C1 segment of cervical spinal cord (tissue), 14 donors: Measurements from ENCODE around the gene TBX5.

Experiments used
- DNase-seq, 14 donors: peaks; one replicate each; lab custom pipeline; 2025; lab: John Stamatoyannopoulos, UW

The TBX5 gene

DNA sequence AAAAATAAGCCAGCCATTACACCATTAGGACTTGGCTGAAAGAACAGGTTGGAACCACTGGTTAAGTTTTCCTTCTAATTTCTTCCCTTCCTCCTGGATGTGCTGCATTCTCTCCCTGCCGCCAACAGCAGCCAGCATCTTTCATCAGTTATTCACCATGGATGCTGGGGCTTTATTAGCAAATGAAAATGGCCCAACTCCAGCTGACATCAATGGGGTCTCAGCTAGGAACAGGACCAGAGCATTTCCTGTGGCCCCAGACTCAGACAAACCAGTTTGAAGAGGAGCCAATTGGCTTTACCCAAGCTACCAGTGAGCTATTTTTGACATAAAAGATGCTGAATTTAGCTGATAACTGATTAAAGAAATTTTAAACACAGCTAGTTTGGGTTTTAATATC, 26.0 kb upstream of the TBX5 start:
- DNase-seq, result no peak

DNA sequence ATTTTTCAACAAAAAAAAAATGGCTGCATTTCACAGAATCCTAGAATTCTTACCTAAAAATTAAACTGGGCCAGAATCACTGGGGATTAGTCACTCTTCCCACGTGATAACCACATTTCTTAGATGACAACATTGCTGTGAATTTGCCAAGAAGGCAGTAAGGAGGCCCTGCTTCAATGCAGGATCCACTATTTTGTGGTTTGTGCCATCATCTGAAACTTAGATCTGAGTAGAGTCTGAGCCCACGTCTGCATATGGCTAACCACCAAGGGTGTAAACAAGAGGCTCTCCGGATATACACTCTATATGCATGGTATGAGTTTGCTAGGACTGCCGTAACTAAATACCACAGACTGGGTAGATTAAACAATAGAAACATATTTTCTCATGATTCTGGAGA, 24.4 kb upstream of the TBX5 start:
- no peak for DNase-seq

DNA sequence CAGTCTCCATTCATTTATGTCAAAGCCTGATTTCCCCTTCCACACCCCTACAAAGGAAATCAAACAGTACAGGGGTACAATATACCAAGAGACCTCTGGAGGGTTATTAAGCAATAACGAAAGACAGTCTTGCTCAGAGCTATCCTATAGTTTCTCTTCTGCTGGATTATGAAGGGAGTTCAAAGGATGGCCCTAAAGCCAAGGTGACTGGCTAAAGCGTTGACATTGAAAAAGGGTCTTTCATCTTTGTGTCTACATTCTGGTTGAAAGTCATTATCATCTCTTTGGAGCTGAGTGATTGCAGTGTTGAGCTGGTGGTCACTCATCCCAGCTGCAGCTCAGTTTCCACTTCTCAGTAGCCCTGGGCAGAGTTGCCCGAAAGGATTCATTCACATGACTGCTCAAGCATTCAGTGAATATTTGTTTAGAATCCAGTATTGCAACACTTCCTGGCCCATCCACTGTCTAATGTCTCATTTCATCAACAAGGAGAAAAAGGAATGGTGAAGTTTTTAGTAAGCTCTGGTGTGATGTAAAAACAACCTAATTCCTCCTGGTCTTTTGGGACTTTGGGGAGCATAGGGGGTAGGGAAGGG, 19.2 kb upstream of the TBX5 start:
- DNase-seq, result no peak

DNA sequence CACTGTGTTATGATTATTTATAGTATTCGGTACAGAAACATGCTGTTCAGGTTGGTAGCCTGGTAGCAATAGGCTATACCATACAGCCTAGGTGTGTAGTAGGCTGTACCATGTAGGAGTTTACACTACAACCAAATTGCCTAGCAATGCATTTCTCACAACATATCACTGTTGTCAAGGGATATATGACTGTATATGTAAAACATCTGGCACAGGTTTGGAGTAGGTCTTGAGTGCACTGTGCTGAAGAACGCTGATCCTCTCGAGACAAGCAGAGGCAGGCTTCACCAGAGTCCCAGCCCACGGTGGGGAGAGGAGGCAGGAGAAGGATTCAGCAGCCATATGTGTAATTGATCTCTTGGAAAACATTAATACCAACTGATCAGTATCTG, 15.0 kb upstream of the TBX5 start:
- DNase-seq, result no peak

DNA sequence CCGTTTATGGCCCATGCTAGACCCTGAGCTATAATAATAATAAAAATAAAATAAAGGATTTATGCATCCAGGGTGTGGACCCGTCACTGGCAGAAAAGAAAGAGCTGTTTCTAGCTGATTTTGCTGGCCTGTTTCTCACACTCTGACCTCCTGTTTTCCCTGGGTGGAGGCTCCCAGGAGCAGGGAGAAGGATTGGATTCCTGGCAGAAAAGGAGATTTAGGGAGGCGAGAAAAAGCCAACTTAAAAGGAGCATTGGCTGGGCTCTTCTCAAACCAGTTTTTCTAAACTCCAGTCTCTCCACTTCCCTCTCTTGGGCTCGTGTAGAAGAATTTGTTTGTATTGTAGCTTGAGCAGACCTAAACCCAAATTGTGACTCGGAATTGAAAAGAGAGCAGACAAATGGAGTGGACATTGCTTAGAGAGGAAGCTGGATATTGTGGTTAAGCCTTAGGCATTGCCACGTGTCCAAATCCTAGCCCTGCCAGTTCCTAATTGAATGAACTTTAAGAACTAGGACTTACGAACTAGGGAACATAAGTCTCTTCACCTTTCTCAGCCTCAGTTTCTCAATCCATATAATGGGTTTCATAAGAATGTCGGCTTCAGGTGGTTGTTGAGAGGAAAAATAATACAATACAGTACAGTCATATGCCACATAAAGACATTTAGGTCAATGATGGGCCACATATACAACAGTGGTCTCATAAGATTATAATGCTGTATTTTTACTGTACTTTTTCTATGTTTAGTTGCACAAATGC, 14.4 kb upstream of the TBX5 start:
- no peak for DNase-seq

DNA sequence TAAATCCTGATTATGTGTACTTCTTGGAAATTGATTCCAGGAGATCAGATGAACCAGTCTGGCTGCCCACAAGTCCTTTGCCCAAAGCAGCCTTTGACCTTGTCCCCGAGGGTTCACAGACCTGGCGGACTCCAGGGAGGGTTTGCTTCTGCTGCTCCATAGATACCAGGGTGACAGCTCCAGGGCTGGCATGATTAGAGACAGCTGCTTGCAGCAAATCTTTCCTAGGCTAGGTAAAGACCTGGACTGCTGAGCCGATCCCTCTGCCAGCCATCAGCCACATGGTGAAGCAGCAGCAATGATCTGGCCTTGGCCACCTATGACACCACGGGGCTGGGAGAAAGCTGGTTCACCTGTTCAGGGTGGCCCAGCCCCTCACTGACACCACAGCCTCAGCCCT, 10.1 kb upstream of the TBX5 start:
- DNase-seq, result no peak

DNA sequence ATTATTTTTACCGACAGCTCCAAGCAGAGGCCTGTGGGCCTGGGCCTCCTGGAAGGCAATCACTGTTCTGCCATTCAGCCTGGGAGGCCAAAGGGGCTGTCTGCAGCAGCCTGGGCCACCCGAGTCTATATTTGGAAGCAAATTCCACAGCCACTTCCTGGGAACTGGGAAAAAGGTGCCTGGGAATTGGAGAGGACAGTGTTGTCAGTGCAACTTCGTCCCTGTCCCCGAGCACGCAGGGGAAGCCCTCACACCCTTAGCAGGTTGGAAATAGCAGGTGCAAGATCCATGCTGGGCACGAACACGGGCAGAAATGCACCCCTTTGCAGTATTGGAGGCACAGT, 9.6 kb upstream of the TBX5 start:
- DNase-seq, result no peak

DNA sequence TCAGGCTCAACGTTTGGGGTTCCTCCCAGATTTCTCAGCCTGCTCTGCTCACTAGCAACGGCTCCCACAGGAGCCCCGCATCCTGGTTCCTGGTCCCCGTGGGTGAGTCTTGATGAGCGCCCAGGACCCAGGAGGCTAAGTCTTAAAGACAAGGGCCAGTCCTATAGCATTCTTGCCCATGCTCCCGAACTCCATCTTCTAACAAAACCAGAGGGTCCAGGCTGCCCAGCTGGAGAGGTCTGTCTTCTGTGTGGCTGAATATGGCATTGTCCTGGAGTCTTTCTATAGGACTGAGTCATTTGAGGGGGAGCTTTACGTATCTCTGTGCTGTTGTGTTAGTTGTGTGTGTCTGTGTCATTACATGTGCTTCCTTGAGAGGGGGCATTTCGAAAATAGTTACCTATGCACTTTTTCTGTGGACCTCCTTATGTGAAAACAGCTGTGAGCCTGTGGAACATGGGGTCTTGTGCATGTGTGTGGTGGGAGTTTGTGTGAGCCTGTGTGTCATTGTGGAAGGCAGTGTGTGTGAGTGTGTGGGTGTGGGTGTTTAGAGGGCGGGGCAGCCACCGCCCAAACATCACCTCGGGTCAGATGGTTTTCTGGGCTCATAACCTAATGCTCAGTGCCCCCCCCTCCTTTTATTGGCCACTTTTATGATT, 9.1 kb upstream of the TBX5 start:
- DNase-seq, result no peak

DNA sequence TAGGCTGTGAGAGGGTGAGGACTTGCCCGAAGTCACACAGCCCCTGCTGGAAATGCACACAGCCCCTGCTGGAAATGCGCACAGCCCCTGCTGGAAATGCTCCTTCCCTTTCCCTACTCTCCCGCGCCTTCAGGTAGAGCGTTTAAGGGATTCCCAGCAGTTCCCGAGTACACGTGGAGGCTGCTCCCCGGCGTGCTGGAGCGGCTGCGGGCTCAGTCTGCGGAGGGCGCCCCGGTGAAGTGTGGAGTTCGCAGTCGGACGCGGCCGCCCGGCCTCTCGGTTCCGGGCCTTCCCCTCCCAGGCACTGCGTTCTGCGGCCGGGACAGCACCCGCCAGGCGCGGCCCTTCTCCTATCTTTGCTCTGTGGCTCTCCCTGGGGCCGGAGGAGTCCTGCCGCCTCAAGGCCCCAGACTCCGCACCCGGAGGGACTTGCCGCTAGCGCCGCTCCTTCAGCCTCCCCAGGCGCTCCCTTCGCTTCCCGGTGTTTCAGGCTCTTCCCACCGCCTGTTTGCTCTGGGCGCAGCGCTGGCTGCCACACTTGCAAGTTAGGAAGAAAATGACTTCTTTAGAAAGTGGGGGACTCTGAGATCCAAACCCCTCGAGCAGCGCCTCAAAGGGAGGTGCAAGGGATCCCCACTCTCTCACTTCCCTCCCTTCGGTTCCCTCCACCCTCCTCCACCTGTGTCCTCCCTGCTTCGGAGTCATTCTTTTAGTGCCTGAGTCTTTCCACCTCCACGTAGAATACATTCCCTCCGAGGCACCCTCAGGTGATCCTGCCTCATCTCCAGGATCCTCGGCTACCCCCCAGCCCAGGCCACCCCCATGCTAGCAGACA, 8.3 kb upstream of the TBX5 start:
- DNase-seq, result no peak

DNA sequence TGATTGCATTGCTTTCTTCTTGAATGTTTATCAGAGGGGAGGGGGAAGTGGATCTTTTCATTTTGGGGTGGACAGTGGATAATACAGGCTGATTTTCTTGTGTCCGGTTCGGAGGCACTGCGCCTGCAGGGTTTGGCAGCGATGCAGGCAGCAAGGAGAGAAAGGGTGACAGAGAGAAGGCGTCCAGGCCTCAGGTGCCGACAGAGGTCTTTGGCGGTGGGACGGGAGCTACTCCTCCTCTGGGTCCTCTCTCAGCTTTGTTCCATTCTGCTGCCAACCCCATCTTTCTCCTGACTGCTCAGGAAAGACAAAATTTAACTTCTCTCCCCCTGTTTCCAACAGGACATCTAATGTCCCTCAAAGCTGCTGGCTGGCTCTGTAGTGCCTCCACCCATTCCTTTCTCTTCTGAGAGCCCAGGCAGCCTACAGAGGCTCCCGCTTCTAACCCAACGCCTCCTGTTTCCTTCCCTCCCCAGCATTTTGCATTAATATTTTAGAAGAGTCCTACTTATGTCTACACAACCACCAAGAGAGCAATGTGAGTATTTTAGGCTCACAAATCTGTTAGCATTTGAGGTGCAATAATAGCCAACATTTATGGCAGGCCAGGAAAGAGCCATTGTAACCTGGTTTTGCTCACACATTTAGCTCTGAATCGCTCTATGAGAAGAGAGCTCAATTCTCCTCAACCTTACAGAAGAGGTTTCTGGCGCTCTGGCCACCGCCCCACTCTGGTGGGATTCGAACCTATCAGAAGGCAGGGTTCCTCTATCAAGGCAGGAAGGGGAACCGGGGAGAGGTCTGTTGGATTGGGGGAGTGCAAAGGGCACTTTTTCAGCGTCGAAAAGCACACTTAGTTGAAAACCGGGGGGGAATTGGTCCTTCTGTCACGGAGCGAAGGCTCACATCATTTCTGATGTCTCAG, 7.1 kb upstream of the TBX5 start:
- DNase-seq, result no peak

DNA sequence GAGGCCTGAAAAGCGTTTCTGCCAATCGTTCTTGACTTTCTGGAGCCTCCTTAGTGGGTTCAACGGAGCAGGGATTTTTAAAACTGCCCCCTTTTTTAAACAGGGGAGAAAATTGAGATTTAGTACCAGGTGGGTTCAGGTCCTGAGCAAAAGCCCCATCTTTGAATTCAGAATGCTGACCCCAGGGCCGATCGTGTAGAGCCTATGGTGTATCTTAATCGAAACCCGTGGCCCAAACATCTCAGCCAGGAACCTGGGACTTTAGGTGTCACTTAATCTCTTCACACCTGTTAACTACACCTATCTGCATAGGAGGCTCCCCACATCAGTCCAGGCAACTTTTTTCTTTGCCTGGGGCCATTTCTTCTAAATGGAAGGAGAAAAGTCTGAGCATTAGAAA, 6.4 kb upstream of the TBX5 start:
- no peak for DNase-seq

DNA sequence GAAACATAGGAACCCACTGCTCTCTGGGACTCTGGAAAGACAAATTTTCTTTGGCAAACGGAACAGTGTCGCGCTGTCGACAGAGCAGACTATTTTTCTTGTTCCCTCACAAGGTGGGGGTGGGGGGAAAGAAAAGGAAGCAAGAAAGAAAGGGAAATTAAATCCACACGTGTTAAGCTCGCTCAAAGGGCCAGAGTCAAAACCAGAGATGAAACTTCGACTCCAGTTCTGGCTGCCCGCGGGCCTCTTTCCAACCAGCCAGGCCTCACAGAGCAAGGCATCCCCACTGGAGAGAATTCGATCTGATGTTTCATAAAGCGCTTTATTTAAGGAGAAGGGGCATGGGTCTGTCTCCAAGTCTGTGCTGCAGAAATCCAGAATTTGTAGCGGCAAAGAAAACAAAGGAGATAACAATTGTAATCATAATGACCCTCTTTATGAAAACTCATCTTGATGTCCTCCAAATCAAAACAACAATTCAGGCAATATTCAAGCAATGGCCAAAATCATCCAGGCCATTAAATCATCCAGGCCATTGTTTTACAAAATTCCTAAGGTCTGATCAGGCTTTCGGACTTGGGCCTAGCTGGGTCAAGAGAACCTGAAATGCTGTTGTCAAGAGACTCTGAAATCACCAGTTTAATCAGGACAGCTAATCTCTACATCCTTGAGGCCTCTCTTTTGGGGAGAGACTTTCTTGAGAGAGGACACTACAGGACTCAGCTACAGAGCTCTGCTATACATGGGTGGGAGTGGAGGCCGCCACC, 5.3 kb upstream of the TBX5 start:
- no peak for DNase-seq

DNA sequence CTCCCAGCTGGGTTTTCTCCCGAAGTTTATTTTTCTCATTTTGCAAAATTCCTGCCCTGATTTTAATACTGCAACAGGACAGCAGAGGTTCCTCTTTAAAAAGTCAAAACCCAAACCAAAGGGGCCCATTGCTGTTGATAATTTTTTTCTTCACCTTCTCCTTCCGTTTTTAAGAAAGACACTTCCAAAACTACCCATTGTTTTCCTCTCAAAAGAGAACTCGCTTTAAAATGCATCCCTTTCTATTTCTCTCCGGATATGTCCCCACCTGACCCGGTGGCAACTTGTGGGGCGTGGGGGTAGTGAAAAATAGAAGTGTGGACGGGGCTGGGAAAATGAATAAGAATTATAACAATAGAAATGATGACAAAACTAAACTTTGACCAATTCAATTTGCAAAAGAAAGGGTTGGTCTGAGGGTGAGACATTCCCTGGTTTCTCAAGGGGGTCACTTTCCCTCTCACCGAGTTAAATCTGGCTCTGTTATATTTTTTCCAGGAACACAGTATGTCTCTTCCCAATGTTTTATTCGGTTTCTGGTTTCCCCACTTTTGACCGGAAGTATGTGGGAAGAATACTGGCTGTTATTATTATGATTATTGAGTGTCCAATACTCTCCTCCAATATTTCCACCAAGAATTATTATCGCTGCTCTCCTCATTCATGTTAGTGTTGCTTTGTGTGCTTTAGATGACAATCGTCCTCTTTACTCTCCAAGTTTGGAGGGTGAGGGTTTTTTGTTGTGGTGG, 4.1 kb upstream of the TBX5 start:
- DNase-seq, result no peak

DNA sequence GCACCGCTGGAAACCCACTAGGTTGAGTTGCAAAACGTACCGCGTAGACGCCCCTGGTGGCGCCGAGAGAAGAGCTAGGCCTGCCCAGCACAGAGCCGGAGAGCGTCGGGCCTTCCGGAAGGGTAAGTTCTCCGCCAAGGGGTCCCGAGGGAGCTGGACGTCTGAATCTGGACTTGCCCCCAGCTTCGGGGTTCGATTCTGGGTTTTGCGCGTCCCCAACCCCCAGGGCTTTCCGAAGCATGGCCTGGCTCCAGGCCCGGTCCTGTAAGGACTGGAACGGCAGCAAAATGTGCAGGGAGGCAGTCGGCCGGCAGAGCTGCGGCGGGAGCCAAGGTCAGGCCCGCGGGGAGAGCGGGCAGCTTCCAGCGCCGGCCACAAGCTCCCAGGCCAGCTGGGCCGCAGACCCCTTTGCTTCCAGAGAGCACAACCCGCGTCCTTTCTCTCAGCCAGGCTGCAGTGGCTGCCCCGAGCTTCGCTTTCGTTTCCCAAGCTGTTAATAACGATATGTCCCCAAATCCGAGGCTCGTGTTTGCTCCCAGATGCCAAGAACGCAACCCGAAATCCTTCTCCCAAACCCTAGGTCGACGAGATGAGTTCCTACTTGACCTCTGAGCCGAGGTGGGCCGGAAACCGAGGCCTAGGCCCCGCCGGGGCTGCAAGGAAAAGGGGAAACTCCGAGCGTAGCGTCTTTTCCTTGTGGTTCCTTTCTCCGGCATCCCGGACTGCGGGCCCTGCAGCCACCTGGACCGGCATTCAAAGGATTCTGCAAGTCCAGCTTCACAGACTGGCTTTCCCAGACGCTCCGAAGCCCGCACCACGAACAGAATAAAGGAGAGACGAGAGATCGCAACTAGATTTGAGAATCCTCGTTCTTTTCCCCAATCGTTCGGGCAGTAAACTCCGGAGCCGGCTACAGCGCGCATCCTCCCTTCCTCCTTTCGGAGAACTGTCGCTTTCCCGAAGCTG, 3.2 kb upstream of the TBX5 start:
- no peak for DNase-seq

DNA sequence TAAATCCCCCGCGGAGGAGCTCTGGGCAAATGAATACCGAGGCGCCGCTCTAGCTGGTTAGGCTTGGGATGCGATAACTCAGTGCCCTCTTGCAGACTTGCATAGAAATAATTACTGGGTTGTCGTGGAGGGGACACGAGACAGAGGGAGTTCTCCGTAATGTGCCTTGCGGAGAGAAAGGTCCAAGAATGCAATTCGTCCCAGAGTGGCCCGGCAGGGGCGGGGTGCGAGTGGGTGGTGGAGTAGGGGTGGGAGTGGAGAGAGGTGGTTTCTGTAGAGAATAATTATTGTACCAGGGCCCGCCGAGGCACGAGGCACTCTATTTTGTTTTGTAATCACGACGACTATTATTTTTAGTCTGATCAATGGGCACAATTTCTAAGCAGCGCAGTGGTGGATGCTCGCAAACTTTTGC, 2.5 kb upstream of the TBX5 start:
- DNase-seq, result no peak

DNA sequence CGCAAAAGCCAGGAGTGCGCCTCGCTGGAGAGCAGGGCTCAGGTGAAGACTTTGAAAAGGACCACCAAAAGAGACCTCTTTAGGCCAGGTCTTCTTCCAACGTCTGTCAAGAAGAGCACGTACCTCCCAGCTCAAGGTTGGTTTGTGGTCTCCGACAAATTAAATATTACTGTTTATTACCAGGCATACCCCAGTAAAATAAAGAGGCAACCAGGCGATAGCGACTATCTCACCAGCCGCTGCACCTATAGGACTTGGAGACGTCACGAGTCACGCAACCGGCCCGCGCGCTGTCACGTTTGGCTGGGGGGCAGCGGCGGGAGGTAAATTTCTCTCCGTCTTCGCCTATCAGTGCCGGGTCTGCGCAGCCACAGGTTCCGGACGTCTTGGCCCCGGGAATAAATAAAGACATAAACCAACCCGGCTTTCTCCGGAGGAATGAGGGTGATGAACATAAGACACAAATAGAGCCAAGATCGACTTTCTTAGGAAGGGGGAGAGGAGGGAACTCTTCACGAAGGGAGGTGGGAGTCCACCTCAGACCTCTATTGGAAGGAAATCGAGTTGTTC, 2.0 kb upstream of the TBX5 start:
- no peak for DNase-seq

DNA sequence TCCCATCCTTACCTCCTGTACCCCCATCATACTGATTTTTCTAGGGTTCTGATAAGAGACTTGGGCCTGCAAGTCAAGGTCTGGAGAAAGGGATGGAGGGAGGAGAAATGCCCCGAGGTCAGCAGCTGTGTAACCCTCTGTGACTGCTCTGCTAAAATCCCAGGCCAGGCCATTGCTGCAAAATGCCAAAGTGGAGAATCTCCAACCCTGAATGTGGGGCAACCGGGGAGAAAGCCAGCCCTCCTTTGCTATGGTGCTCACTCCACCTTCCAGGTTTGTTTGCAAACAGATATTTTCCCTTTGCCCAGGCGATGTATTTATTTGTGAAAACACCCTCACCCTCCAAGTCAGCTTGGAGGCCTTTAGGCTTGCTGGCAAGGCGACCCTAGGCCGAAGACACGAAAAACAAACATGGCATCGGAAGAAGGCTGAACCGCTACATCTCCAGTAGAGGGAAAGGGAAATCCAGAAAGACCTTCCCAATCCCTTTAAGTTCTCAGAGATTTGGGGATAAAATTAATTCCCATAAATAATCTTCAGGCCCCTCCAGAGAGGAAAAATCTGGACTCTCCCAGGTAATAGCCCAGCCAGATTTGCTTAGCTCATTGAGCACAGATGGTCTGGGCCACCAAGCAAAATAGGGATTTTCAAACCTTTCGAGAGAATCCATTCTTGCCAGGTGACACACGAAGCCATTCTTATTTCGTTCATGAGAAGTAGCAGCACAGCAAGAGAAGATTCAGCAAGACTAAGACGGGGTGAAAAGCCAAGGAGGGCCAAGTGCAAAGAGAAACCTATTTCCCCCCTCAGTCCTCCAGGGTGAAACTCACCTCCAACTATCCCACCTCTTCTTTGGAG, 1.3 kb upstream of the TBX5 start:
- DNase-seq, result no peak
